Left forelimb (tissue), 1 donor: ENCODE data around the gene CTRB1.
A peak's percentile ranks its signal among the peaks of the same experiment; 100 is the strongest.
"Not testable (repeated sequence)": the region's sequence is repeated elsewhere in the genome, so short reads cannot be mapped to it uniquely, and the experiment has no call there.

Experiments used
- DNase-seq: peaks from one replicate; pipeline ENCODE4 v3.0.0-alpha.2; 2018; ENCODE audit warnings: low spot score

Gene CTRB1

DNA sequence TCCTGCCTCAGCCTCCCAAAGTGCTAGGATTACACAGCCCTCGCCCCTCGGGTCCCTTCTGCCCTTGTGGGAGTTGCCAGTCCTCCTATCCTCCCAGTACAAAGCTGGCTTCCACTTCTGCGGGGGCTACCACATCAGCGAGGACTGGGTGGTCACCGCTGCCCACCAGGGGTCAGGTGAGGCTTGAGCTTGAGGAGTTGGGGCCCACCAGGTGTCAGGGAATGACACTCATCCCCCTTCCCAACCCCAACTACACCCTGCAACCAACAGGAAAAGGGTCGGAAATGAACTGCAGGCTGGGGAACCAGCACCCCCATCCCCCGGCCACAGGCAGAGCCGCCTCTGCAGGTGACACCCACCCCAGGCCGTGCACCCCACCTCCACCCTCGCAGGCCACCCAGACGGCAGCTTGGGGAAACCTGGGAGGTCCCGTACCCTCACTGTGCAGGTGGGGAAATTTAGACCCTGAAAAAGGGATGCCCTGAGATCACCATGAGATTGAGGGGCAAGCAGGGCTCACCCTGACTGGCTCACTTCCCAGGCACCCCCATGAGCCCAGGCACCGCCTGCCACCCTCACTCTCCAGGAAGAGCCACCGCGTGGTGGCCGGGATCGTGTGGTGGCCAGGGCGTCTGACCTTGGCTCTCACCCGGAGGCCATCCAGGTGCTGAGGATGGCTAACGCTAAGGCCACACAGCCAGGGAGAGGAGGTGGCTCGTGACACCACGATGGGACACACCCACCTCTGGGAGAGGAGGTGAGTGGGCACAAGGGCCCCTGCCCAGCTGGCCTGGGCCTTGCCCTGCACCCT is 8.0 kb downstream of the CTRB1 start:
- DNase-seq, result no peak

DNA sequence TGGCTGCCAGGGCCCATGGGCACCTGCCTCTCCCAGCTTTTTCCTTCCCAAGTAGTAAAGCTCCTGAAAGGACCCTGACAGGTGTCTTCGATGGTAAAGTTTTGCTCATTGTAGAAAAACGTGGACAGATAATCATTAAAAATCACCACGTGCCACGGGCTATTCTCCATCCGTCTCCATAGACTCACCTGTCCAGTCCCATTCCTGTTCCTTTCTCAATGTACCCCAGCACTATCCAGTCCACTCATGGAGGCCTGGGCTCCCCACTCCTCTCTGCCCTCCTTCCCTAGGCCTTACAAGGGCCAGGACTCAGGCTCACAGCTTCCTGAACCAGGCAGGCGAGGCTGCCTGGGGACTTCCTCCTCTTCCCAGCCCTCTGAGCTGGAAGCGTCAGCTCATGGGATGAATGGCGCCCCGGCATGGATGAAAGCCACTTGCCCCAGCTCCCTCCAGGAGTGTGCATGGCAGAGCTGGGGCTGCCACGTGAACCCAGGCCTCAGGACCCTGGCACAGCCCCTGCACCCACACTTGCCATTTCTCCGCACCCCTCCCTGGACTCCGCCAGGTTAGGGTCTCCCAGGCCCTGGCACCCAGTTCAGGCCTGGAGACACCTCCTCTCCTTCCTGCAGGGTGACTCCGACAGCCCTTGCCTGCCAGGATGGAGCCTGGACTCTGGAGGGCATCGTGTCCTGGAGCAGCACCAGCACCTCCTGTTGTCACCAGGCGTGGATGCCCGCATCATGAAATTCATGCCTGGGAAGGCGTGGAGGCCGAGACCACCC is 8.8 kb downstream of the CTRB1 start:
- DNase-seq, result no peak

DNA sequence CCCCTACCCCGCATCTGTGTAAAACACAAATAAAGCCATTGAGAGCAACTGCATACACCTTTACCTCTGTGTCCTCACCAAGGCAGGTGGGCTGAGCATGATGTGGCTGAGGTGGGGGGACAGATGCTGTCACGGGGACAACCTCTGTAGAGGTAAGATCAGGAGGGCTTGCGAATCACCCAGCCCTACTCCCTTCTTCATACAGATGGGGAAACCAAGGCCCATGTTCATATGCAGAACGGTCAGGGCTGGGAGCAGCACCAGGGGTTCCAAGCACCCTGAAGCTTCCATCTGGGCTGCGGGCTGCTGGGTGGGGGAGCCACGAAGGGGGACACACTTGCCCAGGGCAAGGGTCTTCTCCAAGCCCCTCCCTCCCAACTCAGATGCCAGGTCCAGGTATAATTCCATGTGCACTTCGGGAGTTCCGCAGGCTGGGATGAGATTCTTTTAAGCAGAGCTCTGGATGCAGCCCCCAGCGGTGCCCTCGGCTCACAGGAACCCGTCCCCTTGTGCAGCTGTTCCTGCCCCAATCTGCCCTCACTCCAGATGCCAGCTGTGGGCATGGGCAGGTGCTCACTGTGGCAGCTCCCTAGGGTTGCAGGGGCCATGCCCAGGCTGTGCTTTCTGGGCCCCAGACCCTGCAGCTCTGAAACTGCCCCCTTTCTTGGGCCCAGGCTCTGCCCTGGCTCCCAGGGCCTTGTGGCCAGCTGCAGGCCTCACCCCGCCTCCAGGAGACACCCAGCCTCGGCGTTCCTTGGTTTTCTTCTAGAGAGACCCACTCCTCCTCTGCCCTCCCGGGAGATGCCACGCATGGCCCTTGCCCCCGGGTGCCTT is 9.6 kb downstream of the CTRB1 start:
- no peak for DNase-seq

DNA sequence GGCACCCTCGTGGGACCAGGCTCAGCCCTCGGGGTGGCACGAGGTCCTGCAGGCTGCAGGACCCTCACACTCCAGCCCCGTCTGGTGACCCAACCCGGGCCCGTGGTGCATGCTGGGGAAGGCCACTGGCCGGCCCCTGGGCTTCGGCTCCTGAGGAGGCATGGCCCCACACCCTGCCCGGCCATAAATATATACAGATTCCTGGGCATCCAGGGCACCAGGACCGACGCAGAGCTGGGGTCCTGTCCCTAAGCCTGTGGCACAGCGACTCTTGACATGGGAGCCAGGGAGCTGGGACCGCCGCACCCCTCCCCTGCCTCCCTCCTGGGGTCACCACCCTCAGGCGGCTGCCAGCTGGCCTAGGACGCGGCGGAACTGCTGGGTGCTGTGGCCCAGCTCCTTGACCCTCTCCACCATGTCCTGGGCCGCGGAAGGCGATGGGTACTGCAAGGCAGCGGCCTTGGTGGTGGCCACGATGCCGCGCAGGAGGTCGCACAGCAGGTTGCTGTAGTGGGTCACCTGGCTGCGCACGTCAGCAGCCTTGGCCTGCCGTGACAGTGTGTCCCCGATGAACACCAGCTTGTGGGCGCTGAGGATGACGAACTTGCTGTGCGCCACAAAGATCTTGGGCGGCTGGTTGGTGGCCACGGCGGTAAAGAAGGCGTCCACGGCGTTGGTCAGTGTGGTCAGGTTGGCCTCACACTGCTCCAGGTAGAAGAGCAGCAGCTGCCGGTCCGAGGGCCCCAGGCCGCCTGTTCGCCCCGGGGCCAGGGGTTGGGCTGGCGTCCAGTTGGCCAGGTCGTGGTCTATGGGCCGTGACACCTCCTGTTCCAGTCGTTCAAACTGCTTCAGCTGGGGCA is 10.6 kb downstream of the CTRB1 start:
- DNase-seq, result no peak

DNA sequence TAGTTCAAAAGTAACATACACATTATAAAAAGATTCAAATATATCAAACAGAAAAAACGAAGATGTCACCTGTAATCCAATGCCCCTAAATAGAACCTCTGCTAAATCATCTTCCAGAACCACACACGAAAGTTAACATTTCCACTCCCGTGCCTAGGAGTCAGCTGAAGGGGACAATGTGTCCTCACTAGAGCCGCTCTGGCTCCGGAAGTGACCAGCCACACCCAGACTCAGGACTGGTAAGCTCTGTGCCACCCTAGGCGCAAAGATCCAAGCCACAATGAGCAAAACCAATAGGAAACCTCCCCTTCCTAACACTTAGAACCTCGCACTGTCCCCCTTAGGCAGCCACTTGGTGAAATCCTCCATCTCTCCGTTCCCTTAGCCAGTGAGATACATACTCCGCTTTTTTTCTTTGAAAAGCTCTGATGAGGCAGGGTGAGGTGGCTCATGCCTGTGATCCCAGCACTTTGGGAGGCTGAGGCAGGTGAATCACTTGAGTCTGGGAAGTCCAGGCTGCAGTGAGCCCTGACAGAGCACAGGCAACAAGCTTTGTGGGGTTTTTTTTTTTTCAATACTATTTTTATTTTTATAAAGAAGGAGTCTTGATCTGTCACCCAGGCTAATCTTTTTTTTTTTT is 11.8 kb downstream of the CTRB1 start:
- no peak for DNase-seq

DNA sequence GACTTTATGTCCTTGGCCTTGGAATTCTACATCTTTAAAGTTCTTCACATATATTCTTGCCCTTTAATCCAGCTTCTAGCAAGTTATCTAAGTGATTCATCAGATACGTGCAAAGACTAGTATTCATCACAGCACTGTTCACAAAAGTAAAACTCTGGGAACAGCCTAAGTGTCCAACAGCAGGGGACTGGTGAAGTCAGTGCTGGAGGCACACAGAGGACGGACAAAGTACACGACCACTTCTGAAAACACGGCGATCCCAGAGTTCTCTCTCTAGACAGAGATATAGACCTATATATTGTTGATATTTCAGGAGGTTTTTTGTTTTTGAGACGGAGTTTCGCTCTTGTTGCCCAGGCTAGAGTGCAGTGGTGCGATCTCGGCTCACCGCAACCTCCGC is 12.8 kb downstream of the CTRB1 start:
- DNase-seq, result no peak

DNA sequence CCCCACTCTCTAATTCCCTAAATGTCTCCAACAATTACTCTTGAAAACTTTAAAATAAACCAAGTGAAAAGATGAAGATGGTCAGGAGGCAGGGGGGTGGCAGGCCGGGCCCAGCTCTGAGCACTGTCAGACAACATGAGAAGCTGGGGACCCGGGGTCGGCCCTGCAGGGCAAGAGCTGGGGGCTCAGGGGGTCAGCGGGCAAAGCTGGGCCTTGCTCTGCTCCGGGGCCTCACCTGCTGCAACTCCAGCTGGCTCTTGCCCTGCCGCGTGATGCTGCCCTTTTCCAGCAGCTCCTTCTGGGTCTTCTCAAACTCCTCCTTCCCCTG is 14.8 kb downstream of the CTRB1 start:
- DNase-seq, result no peak

DNA sequence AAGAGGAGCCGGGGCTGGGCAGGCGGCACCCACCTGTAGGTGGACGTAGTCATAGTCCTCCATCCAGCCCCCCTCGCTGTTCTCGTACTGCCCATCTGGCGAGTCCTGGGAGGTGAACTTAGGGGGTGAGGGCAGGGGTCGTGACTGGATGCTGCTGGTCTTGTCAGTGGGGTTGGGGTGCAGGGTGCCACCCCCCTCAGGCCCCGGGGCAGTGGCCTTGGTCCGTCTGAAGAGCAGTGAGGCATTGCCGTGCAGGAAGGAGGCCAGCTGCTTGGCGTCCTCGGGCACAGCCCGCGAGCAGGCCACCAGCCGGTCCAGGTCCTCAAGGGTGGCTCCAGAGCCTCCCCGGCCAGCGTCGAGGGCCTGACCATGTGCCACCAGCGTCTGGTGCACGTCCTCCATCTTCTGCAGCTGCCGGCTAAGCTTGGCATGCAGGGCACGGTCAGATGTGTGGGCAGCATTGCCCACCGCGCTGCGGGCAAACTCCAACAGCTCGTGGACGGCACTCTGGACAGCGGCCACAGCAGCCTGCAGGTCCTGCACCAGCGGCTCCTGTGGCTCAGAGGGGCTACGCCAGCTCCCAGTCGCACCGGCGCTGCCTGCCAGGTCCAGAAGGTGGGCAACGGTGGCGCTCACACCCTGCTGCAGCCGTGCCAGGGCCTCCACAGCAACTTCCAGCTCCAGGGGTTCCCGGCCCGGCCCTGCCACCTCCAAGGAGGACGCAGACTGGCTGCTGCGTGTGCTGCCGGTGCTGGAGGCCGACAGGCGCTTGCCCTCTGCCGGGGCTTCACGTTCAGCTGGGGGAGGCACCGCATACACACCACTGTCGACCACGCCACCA is 16.3 kb downstream of the CTRB1 start:
- DNase-seq, result no peak

DNA sequence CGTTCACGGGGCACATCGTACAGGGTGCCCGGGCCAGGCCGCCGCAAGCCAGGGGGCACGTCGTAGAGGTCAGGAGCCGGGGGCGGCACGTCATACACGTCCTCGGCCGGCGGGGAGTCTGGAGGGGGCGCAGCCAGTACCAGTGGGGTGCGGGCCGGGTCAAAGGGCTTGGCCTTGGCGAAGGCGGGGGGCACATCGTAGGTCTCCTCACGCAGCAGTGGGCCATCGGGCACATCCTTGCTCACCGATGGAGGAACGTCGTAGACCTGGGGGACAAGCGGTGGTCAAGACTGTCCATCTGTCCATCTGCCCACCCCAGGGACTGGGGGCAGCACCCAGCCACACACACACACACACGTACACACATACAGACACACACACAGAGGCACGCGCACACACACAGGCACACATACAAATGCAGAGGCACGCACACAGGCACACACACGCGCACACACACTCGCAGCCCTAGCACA is 17.0 kb downstream of the CTRB1 start:
- DNase-seq, result no peak

DNA sequence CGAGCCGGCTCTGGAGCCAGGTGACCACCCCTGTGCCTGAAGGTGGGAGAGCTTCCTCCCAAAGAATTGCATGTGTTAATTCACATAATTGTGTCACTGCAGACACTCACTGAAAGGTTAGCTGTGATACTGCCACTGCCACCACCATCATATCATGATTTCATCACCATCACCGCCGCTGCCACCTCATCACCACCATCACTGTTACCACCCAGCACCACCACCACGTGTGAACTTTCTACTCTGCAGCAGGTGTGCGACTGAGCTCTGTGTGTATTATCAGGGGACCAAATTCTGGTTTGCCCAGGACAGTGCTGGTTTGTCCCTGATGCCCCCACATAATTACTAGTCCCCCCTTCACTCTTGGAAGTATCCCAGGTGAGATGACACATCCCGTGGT is 17.4 kb downstream of the CTRB1 start:
- no peak for DNase-seq

DNA sequence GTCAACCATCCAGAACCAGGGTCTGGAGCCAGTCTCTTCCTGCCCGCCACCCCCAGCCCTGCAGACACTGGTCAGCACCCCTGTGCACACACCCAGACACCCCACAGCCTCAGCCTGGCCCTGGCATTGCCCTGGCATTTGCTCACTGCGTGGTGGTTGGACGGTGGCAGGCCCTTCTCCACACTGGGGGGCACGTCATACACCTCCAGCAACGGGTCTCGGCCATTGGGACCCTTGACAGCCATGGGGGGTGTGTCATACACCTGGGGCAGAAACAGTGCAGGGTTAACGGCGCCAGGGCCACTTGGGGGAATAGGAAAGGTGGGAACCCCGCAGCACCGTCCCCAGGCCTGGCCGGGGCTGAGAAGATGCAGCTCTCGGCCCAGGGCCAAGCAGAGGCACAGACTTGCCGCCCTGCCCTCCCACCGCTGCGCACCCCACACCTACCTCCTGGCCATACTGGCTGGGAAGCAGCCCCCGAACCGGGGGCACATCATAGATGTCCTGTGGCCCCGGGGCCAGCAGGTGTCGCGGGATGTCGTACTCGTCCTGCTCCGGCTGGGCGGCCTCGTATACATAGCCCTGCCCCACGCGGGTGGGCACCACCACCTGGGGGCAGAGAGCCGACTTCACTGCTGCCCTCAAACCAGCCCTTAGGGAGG is 18.1 kb downstream of the CTRB1 start:
- DNase-seq, result peak; percentile 61

DNA sequence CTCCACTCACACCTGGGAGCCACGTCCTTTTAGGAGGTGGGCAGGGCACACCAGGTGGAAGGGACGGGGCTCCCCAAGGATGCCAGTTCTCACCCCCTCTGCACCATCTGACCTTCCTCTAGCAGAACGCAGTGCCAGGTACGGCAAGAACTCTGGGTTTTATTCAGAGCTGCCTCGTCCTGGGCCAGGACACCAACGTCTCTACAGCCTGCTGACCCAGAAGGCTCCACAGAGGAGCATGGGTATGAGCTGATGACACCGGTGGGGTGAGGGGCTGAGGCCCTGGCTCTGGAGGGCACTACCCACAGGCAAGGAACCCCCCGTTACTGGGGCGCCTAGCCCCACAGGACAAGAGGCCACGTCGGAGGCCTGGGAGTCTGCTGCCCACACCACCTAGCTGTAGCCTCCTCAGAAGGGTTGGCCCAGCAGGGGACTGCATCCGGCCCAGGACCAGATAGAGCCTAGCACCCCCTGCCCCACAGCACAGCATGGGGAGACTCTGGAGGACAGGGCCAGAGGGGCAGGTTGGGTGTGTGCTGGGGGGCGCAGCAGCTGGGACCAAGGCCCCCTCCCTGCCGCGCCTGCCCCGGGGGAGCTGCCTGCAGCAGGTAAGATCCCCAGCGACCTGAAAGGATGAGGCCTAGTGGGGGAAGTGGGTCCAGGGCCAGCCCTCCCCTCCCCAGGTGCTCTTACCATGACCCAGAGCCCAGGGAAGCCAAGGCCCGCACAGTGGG is 18.8 kb downstream of the CTRB1 start:
- DNase-seq, result no peak

DNA sequence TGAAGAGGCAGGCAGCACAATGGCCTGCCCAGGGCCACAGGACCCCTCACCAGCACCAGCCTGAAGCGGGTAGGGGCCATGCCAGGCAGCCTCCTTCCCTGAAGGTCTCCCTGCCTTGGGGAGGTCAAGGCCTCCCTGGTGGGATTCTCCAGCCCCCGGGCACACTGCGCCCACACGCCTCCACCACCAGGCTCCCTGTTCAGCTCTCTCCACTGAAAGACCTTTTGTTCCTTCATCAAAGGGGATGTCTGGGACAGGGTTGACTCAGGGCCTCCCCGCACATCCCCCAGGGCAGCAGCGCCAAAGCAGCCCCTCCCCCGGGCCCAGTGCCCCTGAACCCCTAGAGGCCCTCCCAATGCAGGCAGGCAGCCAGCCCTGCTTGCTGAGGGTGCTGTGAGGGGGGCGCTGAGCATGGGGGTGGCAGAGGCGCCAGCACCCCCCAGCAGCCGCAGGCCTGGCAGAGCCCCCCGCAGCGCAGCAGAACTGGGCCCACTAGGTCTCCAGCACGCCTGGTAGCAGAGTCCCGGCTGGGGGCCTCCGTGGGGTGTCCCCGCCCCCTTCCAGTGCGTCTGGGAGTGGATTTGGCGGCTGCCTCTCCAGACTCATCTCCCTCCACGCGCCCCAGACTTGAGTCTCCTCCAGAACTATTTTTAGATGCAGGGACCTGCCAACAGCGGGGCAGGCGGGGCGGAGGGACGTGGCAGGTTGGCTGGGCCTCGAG is 19.5 kb downstream of the CTRB1 start:
- peak; percentile 88 for DNase-seq

DNA sequence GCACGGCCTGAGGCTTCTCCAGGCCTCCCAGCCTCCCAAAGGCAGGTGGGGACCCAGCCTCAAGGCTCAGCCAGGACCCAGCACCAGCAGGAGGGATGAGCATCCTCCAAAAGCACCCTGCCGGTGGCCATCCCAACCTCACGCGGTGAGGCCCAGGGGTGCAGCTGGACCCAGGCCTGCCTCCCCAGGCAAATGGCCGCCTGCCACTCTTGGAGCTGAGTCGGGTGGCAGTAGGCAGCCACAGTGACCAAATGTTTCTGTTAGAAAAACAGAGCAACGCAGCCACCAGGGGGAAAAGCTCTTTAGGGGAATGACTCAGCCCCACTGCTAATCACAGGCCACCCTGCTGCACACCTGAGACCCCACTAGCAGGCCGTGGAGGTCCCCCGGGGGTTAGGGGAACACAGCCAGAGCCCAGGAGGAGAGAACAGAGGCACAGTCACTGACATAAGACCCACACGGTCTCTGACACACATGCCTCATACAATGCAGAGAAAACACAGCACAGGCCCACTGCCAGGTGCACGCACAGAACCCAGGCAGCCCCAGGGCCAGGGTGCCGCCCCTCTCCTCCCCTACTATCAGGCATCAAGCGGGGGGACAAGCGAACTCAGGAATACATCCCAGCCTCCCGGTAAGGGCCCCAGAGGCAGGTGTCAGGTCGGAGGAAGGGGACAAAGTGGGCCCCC is 20.2 kb downstream of the CTRB1 start:
- no peak for DNase-seq

DNA sequence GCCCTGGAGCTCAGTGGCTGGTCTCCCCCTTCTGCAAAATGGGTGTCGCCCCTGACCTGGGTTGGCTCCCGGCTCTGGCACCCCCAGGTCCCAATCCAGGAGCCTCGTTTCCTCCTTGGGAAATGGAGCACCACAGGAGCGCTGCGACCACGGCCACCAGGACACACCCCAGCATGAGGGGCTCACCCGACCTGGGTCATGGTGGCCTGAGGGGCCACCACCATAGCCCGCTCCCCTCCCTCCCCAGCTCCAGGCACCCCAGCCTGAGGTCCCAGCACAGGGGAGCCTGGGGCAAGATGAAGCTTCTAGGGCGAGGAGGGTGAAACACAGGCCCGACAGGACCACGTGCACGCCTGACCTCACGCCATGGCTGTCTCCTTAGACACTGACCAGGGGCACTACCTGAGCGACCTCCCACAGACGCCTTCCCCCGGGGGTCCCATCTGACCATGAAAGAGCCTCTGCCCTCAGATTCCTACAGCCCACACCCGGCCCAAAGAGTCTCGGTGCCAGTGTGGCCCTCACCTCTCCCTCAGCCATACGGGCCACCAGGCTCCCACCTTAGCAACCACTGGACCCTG is 20.8 kb downstream of the CTRB1 start:
- no peak for DNase-seq

DNA sequence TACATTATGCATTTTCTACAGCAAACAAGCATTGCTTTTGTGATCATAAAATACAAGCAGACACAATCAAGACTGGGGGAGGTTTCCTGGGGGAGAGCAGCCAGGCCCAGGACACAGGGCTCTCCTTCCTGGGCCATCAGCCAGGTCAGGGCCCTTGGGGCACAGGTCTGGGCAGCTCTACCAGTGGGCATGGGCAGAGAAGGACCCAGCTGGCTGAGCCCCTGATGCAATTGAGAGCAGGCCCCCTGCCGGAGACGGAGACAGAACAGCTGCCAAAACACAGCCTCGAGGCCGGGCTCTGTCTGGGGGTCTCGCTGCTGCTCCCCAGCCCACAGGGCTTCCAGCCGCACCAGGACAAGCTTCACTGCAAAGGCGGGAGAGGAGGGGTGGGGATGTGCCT is 21.8 kb downstream of the CTRB1 start:
- not testable (repeated sequence) for DNase-seq

DNA sequence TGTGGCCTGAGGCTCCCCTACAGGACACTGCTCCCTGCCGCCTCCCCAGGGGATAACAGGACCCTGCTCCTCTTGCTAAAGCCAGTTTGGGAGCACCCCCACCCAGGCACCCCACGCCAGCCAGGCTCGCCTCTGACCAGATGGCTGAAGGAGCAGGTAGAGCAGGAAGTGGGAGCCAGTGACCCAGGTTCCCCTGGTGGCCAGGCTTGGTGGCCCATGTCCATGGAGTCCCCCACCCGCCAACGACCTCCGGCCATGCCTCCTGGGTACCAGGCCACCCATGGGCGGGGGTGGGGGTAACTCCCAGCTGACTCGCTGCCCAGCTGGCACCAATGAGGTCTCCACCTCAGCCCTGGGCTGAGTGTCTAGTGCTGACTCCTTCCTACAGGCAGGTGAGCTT is 22.6 kb downstream of the CTRB1 start:
- DNase-seq, result no peak
